HG02678 (cell line): ENCODE data around the gene PRDM5.

ENCODE experiments used
- ATAC-seq: cut with Tn5 transposase; IDR thresholded peaks from one replicate; pipeline ENCODE4 v1.9.1; 2021; ENCODE audit warnings: mild to moderate bottlenecking, moderate library complexity; ENCODE audit not compliant: unreplicated experiment

The PRDM5 gene

GRCh38 chr4:120857312-120857711 is 65.2 kb downstream of the PRDM5 start:
- ATAC-seq = no peak

- ATAC-seq = no peak
Observed at GRCh38 chr4:120856294-120856693, 66.2 kb downstream of the PRDM5 start.

GRCh38 chr4:120855307-120856001 is 67.1 kb downstream of the PRDM5 start:
- peak; percentile 97 for ATAC-seq

- ATAC-seq = no peak
Observed at GRCh38 chr4:120853161-120853935, 69.2 kb downstream of the PRDM5 start.

DNA sequence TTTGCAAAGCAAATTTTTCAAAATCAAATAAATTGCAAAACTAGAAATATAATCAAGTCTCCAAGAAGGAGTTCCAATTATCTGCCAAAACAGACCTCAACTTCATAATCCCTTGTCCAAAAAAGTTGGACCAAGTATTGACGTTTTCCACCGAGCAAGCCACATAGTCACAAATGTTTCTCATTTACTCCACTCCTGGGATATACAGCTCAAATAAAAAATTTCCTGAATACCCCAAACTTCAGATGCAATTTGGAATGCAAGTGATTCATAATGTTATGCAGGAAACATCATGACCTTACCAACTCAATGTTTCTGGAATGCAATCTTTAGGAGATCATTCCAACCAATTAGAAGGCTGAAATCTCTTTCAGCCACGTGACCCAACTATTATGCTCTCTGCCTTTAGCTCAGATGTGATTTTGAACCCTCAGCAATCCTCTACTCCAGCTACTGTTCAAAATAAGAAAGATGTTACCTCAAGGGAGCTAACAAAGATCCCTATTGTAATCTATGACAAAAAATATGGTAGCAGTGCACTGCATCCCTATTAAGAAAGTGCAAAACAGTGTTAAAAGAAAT is 72.4 kb downstream of the PRDM5 start:
- ATAC-seq = no peak

DNA sequence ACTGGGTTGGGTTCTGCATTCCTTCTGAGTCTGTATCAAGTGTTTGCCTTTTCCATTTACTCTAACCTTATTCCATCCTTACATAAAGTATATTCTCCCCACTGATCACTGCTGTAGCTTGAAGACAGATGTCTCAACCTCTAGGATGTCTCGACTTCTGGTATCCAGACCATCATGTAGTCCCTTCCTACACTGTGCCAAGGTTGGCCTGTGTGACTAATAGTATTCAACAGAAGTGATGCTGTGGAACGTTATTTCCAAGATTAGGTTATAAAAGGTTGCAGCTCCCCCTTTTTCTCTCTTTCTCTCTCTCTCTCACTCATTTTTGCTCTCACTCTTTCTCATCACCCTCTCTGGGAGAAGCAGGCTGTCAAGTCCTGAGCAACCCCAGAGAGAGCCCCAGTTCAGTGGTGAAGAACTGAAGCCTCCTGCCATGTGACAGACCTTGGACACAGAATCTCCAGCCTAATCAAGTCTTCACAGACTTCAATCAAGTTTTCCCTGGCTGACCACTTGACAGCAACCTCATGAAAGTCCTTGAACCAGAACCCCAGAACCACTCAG is 75.4 kb downstream of the PRDM5 start:
- ATAC-seq = no peak

GRCh38 chr4:120844528-120844921 is 78.0 kb downstream of the PRDM5 start:
- peak; percentile 85 for ATAC-seq

GRCh38 chr4:120843849-120844527 is 78.5 kb downstream of the PRDM5 start:
- ATAC-seq = no peak

GRCh38 chr4:120842031-120842430 is 80.5 kb downstream of the PRDM5 start:
- ATAC-seq = no peak

DNA sequence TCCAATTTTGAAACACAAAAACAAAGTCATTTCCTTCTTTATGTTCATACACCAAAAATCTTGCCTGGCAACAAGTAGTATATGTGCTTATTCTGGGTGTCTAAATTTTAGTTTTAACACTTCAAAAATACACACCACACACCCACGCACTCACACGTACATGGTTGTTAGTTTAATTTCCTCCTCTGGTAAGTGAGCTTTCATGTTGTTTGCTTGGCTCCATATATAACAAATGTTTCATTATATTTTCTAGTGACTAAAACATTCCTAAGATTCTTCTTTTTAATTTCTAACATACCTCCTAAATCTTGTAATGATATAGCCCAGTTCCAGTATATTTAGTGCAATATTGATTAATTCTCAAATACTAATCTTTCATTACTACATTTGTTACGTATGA is 80.9 kb downstream of the PRDM5 start:
- ATAC-seq = no peak

- ATAC-seq = no peak
Observed at GRCh38 chr4:120839974-120840751, 82.4 kb downstream of the PRDM5 start.

- ATAC-seq = no peak
Observed at GRCh38 chr4:120839334-120839973, 83.1 kb downstream of the PRDM5 start.

DNA sequence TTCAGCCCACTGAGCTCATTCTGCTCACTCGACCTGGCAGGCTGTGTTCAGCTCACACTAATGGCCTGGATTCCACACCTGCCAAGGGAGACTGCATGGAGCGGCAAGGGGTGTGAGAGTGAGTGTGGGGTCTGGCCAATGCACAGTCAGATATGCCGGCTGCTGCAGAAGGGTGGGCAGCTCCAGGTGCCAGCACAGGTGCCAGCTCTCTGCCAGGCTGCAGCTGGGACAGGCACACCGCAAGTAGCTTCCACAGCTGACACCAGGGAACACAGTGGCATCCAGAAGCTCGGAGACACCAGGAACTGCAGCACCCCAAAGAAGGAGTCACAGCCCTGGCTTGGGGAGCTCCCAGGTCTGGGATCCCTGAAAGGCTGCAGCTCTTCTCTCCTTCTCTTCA is 83.7 kb downstream of the PRDM5 start:
- no peak for ATAC-seq

DNA sequence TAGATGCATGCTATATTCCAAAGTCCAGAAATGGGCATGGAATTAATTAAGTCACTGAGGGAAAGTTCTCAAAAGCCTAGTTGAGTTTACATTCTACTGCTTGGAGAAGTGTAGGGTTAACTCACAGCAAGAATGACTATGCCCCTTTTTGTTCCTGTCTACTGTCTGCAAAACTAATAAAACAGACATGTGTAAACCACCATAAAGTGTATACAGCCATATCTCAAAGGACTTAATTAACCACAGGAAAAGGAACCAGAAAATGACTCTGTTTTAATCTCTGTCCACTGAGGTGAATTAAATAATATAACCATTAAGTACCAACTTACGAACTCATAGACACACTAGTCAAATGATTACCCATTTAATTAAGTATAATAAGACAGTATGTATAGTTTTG is 84.9 kb downstream of the PRDM5 start:
- no peak for ATAC-seq

GRCh38 chr4:120835342-120835741 is 87.2 kb downstream of the PRDM5 start:
- no peak for ATAC-seq

DNA sequence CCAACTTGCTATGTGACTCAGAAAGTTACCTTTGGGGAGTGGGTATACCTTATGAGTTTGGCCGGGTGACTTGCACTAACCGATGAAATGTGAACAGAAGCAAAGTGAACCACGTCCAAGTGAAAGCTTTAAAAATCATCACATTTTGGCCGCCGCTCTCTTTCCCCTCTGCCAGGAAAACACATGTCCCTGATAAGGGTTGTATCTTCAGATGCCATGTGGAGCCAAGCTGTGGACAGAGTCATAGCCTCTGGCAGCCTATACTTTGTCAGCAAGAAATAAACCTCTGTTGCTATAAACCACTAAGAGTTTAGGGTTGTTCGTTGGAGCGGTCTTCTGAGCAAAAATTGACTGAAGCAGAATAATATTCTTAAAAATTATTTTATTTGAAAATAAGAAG is 92.3 kb downstream of the PRDM5 start:
- ATAC-seq = no peak

DNA sequence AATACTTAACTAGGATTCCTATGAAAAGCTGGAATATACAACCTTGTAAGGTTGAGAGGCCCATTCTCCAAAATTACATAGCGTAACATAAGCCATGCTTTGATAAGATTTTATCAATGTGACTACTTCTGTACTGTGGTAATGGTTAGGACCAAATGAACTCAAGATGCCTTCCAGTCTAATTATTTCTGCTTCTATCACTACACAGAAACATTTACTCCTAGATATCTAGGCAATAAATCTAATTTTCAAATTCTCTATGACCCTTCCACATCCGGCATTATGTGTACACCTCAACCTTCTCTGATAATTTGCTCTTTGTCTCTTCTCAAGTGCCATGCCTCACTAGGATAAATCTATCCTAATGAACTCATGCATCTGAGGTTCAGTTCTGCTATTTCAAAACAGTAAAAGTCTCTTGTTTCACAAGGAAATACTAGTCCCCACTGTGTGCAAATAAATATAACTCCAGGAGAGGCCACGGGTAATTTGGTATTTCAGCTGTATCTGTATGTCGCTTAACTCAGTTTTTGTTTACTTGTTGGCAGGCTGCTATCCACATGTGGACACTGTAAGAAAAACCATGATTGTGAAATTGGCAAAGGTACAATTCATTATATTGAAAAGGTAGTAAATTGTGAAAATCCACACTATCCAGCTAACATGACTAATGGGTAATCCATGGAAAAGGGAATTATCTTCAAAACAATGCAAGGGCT is 93.3 kb downstream of the PRDM5 start:
- ATAC-seq = no peak

GRCh38 chr4:120826853-120827252 is 95.7 kb downstream of the PRDM5 start:
- no peak for ATAC-seq

GRCh38 chr4:120826449-120826848 is 96.1 kb downstream of the PRDM5 start:
- ATAC-seq = no peak
